HepG2 (cell line): ENCODE data around the gene CHST12. TPM values are rescaled to one million over a fixed set of nuclear protein-coding genes. Genes with fewer than 3 reads are reported as not detected.

Experiments
- BRCA1 ChIP-seq: sonication (generic); formaldehyde crosslinking; IDR thresholded peaks from 2 replicates; pipeline ENCODE4 v1.4.0; 2020; ENCODE audit warnings: missing genetic modification reagents
- CAMTA2 ChIP-seq: sonication (generic); formaldehyde crosslinking; IDR thresholded peaks from 2 replicates; pipeline ENCODE4 v1.4.0; 2020; ENCODE audit warnings: mild to moderate bottlenecking, missing genetic modification reagents, borderline replicate concordance
- DPF2 ChIP-seq: sonication (generic); formaldehyde crosslinking; IDR thresholded peaks from 2 replicates; pipeline ENCODE4 v1.4.0; 2020; ENCODE audit warnings: mild to moderate bottlenecking, low read depth, missing genetic modification reagents, borderline replicate concordance
- ESRRA ChIP-seq: sonication (generic); formaldehyde crosslinking; IDR thresholded peaks from 2 replicates; pipeline ENCODE4 v1.5.1; 2020; ENCODE audit warnings: mild to moderate bottlenecking, low read depth, missing genetic modification reagents
- HDAC2 ChIP-seq: sonication (generic); formaldehyde crosslinking; IDR thresholded peaks from 2 replicates; pipeline ENCODE4 v1.4.0; 2020; ENCODE audit warnings: missing genetic modification reagents
- HDAC6 ChIP-seq: fragments of 200-600 bp; sonication (generic); IDR thresholded peaks from 2 replicates; pipeline ENCODE4 v1.7.0; 2017; ENCODE audit warnings: mild to moderate bottlenecking, antibody characterized with exemption, low read length, low read depth
- IRF2 ChIP-seq: IDR thresholded peaks from 2 replicates; pipeline ENCODE4 v1.6.1; 2018; ENCODE audit warnings: missing genetic modification reagents, missing compliant biosample characterization
- KDM4B ChIP-seq: sonication (generic); formaldehyde crosslinking; IDR thresholded peaks from 2 replicates; pipeline ENCODE4 v1.4.0; 2020; ENCODE audit warnings: missing genetic modification reagents
- LCORL ChIP-seq, 2 experiments: fragments of 450-650 bp in 1 of 2; sonication (generic) in 1 of 2; formaldehyde crosslinking in 1 of 2; IDR thresholded peaks; 2 replicates each; pipeline versions ENCODE4 v1.5.0 to v1.6.1; 2017 to 2020; ENCODE audit warnings: antibody characterized with exemption in 1 of 2, missing genetic modification reagents in 1 of 2
- MAFK ChIP-seq, 2 experiments: IDR thresholded peaks in 1 of 2; conservative IDR thresholded peaks in 1 of 2; 2 replicates each; pipeline ENCODE4 v1.6.1; 2011; ENCODE audit warnings: improper control_type of control experiment in 2 of 2, low read length in 2 of 2
- NCOR1 ChIP-seq: fragments of 200-600 bp; sonication (generic); IDR thresholded peaks from 2 replicates; pipeline ENCODE4 v1.7.0; 2017; ENCODE audit warnings: antibody characterized with exemption, low read length, borderline replicate concordance
- RFX5 ChIP-seq: IDR thresholded peaks from 2 replicates; pipeline ENCODE4 v1.6.1; 2011; ENCODE audit warnings: low read depth, low read length, improper control_type of control experiment
- SIN3A ChIP-seq: IDR thresholded peaks from 2 replicates; pipeline ENCODE4 v1.6.1; 2011; ENCODE audit warnings: low read depth, mild to moderate bottlenecking, control low read depth, low read length, borderline replicate concordance
- SMC3 ChIP-seq: IDR thresholded peaks from 2 replicates; pipeline ENCODE4 v1.6.1; 2011; ENCODE audit warnings: low read length, improper control_type of control experiment
- ZNF781 ChIP-seq: sonication (generic); formaldehyde crosslinking; IDR thresholded peaks from 2 replicates; pipeline ENCODE4 v1.5.1; 2020; ENCODE audit warnings: borderline replicate concordance, mild to moderate bottlenecking, missing genetic modification reagents; ENCODE audit errors: not compliant biosample characterization
- ZSCAN30 ChIP-seq: sonication (generic); formaldehyde crosslinking; IDR thresholded peaks from 2 replicates; pipeline ENCODE4 v1.5.0; 2020; ENCODE audit warnings: mild to moderate bottlenecking, missing genetic modification reagents
- polyA plus RNA-seq, 8 experiments: library from polyadenylated mRNA; depleted of rRNA in 3 of 8; stranded (reverse) in 7 of 8; unstranded in 1 of 8; fragments of >200 nt; fragmentation: Illumina TruSeq in 4 of 8; extraction: Trizol in 4 of 8; gene quantifications; 2 replicates each; pipeline versions ENCODE4 v1.2.1 to v1.2.3, GENCODE V29; 2011 to 2016; ENCODE audit warnings: low read depth in 4 of 8, missing spikeins in 1 of 8, mixed read lengths in 1 of 8; ENCODE audit not compliant: insufficient read depth in 1 of 8
- total RNA-seq, 5 experiments: library from RNA; depleted of rRNA; stranded (reverse); fragments of >200 nt; fragmentation: Illumina TruSeq; extraction: Trizol; gene quantifications; 2 replicates each; pipeline ENCODE4 v1.2.3, GENCODE V29; 2016; ENCODE audit warnings: low read depth in 1 of 5
- TF ChIP-seq, protein P1 (sequence below): sonication (generic); formaldehyde crosslinking; IDR thresholded peaks from 2 replicates; pipeline ENCODE4 v1.5.0; 2020; ENCODE audit warnings: mild to moderate bottlenecking, missing genetic modification reagents
- TF ChIP-seq, protein P2 (sequence below): sonication (generic); formaldehyde crosslinking; IDR thresholded peaks from 2 replicates; pipeline ENCODE4 v1.5.1; 2020; ENCODE audit warnings: mild to moderate bottlenecking, moderate library complexity, missing genetic modification reagents
- TF ChIP-seq, protein P3 (sequence below): sonication (generic); formaldehyde crosslinking; IDR thresholded peaks from 2 replicates; pipeline ENCODE4 v1.8.0; 2022; ENCODE audit warnings: mild to moderate bottlenecking, missing genetic modification reagents; ENCODE audit not compliant: insufficient replicate concordance
- TF ChIP-seq, protein P4 (sequence below): sonication (generic); formaldehyde crosslinking; IDR thresholded peaks from 2 replicates; pipeline ENCODE4 v1.4.0; 2020; ENCODE audit warnings: missing genetic modification reagents, borderline replicate concordance

The CHST12 gene
- total and polyA plus RNA-seq, 2 of the 13 experiments (the other 11 are each of a cell fraction or from before 2014, with no cell fraction given) = 6.4 to 15.8 TPM

DNA sequence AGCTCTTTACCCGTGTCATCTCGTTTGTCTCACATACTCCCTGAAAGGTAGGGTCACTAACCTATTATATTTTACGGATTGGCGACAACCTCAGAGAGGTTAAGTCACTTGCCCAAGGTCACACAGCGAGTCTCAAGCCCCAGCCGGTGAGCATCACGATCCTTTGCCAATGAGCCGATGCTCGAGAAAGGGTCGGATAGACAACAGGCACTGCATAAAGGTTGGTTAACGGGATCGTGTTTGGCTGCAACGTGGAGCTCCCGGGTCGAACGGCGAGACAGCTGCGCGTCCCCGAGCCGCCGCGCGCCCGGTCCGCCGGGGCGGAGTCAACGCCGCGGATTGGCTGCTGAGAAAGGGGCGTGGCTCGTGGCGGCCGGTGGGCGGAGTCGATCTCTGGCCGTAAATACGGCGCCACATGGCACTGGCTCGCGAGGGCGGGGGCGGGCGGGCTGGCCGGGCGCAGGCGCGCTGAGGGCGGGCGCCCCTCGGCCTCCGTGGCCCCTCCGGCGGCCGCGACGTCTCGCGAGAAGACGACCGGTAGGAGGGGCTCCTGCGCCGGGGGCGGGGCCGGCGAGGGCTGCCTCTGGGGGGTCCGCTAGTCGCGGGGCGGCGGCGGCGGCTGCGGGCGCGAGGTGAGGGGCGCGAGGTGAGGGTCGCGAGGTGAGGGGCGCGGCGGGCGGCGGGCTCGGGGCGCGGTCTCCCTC, at the start of gene CHST12 (continued):
- TF ChIP-seq, protein P1, sequence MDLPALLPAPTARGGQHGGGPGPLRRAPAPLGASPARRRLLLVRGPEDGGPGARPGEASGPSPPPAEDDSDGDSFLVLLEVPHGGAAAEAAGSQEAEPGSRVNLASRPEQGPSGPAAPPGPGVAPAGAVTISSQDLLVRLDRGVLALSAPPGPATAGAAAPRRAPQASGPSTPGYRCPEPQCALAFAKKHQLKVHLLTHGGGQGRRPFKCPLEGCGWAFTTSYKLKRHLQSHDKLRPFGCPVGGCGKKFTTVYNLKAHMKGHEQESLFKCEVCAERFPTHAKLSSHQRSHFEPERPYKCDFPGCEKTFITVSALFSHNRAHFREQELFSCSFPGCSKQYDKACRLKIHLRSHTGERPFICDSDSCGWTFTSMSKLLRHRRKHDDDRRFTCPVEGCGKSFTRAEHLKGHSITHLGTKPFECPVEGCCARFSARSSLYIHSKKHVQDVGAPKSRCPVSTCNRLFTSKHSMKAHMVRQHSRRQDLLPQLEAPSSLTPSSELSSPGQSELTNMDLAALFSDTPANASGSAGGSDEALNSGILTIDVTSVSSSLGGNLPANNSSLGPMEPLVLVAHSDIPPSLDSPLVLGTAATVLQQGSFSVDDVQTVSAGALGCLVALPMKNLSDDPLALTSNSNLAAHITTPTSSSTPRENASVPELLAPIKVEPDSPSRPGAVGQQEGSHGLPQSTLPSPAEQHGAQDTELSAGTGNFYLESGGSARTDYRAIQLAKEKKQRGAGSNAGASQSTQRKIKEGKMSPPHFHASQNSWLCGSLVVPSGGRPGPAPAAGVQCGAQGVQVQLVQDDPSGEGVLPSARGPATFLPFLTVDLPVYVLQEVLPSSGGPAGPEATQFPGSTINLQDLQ (CRISPR knock-in tag) = 0 out of 2 replicates have a peak, but pooled peaks have one; percentile 62
- peak; percentile 28; the same call in 1 of the 2 replicates for TF ChIP-seq IRF2 (CRISPR knock-in tag)
- TF ChIP-seq, protein P2, sequence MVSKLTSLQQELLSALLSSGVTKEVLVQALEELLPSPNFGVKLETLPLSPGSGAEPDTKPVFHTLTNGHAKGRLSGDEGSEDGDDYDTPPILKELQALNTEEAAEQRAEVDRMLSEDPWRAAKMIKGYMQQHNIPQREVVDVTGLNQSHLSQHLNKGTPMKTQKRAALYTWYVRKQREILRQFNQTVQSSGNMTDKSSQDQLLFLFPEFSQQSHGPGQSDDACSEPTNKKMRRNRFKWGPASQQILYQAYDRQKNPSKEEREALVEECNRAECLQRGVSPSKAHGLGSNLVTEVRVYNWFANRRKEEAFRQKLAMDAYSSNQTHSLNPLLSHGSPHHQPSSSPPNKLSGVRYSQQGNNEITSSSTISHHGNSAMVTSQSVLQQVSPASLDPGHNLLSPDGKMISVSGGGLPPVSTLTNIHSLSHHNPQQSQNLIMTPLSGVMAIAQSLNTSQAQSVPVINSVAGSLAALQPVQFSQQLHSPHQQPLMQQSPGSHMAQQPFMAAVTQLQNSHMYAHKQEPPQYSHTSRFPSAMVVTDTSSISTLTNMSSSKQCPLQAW = peak; percentile 50; the same call in 1 of the 2 replicates
- no peak for TF ChIP-seq MAFK (conservative IDR thresholded peaks at IDR 0.05 in 1 of 2, IDR thresholded peaks at IDR 0.05 in 1 of 2; ENCODE audit: low read length in 2 of 2)
- TF ChIP-seq, protein P3, sequence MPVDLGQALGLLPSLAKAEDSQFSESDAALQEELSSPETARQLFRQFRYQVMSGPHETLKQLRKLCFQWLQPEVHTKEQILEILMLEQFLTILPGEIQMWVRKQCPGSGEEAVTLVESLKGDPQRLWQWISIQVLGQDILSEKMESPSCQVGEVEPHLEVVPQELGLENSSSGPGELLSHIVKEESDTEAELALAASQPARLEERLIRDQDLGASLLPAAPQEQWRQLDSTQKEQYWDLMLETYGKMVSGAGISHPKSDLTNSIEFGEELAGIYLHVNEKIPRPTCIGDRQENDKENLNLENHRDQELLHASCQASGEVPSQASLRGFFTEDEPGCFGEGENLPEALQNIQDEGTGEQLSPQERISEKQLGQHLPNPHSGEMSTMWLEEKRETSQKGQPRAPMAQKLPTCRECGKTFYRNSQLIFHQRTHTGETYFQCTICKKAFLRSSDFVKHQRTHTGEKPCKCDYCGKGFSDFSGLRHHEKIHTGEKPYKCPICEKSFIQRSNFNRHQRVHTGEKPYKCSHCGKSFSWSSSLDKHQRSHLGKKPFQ (CRISPR knock-in tag) = peak; percentile 24
- no peak for TF ChIP-seq ZSCAN30 (CRISPR knock-in tag)
- no peak for TF ChIP-seq NCOR1
- TF ChIP-seq ESRRA = no peak; the same call in 1 of the 2 replicates
- TF ChIP-seq, protein P4, sequence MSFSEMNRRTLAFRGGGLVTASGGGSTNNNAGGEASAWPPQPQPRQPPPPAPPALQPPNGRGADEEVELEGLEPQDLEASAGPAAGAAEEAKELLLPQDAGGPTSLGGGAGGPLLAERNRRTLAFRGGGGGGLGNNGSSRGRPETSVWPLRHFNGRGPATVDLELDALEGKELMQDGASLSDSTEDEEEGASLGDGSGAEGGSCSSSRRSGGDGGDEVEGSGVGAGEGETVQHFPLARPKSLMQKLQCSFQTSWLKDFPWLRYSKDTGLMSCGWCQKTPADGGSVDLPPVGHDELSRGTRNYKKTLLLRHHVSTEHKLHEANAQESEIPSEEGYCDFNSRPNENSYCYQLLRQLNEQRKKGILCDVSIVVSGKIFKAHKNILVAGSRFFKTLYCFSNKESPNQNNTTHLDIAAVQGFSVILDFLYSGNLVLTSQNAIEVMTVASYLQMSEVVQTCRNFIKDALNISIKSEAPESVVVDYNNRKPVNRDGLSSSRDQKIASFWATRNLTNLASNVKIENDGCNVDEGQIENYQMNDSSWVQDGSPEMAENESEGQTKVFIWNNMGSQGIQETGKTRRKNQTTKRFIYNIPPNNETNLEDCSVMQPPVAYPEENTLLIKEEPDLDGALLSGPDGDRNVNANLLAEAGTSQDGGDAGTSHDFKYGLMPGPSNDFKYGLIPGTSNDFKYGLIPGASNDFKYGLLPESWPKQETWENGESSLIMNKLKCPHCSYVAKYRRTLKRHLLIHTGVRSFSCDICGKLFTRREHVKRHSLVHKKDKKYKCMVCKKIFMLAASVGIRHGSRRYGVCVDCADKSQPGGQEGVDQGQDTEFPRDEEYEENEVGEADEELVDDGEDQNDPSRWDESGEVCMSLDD (CRISPR knock-in tag) = no peak
- no peak for TF ChIP-seq KDM4B (CRISPR knock-in tag)
- TF ChIP-seq LCORL (IDR thresholded peaks at IDR 0.05) = no peak
- TF ChIP-seq LCORL (CRISPR knock-in tag; IDR thresholded peaks at IDR 0.05) = peak; percentile 70
- no peak for TF ChIP-seq HDAC6
- TF ChIP-seq SMC3 = no peak
- peak; percentile 63 for TF ChIP-seq ZNF781 (CRISPR knock-in tag)
- TF ChIP-seq HDAC2 (CRISPR knock-in tag) = peak; percentile 93; the same call in 1 of the 2 replicates
- TF ChIP-seq CAMTA2 (CRISPR knock-in tag) = peak; percentile 79; the same call in 1 of the 2 replicates
- 0 out of 2 replicates have a peak, but pooled peaks have one; percentile 13 for TF ChIP-seq BRCA1
- peak; percentile 15; the same call in 1 of the 2 replicates for TF ChIP-seq DPF2 (CRISPR knock-in tag)
- 0 out of 2 replicates have a peak, but pooled peaks have one; percentile 8 for TF ChIP-seq RFX5
- peak; percentile 74; the same call in 1 of the 2 replicates for TF ChIP-seq SIN3A
